ENCODE results near the gene CCL19. TPM values are rescaled to one million over a fixed set of nuclear protein-coding genes. Genes with fewer than 3 reads are reported as not detected.
"Not testable (repeated sequence)": the region's sequence is repeated elsewhere in the genome, so short reads cannot be mapped to it uniquely, and the experiment has no call there.

Gene CCL19
- total and polyA plus RNA-seq, 4 experiments from 2014 or later, result not detected

DNA sequence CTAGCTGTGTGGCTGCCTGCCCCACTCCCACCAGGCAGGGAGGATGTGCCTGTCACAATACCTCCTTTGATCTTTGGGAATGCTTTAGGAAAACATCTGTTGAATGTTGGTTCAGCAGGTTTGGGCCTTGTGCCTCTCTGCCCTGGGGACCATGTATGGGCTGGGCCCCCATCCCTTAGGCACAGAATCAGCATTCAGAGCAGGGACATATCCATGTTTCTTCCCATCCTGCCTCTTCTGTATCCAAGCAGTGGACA, 28.6 kb upstream of the CCL19 start:
- POLR2A ChIA-PET (ENCODE audit: partially characterized antibody); H3K36me3 Mint-ChIP-seq; intact Hi-C loops (cut with micrococcal nuclease); H3K27ac Mint-ChIP-seq; H3K4me1 ChIP-seq (ENCODE audit: insufficient read depth, low read length); H3K9me3 ChIP-seq (ENCODE audit: control insufficient read depth in 1 of 2, low read length in 2 of 2); H3K4me3 Mint-ChIP-seq; CTCF ChIA-PET (ENCODE audit: partially characterized antibody); H3K9me3 Mint-ChIP-seq; H3K27me3 Mint-ChIP-seq; H3K27ac ChIP-seq (ENCODE audit: low read depth, low read length); H3K4me3 ChIP-seq (ENCODE audit: low read length in 2 of 2); H3K4me1 Mint-ChIP-seq; H3K36me3 ChIP-seq (ENCODE audit: insufficient read depth, low read length); DNase-seq; H3K27me3 ChIP-seq (ENCODE audit: insufficient read depth, low read length): not testable (repeated sequence)

DNA sequence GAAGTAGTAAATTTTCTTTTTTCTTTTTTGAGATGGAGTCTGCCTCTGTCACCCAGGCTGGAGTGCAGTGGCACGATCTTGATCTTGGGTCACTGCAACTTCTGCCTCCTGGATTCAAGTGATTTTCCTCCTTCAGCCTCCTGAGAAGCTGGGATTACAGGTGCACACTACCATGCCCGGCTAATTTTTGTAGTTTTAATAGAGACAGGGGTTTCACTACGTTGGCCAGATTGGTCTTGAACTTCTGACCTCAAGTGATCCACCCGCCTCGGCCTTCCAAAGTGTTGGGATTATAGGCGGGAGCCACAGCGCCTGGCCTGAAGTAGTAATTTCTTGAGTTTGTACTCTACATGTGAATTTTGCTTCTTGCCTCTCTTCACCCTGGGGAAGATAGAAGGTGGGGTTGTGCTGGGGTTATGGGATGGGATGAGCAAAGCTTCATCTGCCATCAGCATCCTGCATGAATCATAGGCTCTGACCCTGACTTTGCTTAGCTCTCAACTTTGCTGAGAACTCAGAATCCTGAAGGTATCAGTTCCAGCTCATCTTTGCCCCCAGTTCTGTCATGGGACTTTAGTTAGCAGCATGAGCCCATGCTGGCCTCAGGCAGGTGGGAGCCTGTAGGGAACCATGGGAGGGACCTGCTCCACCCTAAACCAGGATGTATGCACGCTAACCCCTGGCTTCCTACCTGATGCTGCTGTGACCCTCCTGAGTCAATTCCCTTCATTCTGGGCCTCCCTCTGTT, 28.1 kb upstream of the CCL19 start:
- intact Hi-C loops (cut with micrococcal nuclease), result no loop called here
- H3K4me1 Mint-ChIP-seq, result peaks cover 0 to 3% (median 0%) of the 10 kb centered on the region in 4 donors
- H3K9me3 Mint-ChIP-seq, result no peaks in the 10 kb centered on the region
- ChIA-PET CTCF (ENCODE audit: partially characterized antibody) (interaction anchor here (1.9 kb wide), 1 partner anchor 17 kb away, joined by 6 read pairs; no protein-coding TSS in a partner anchor), POLR2A (ENCODE audit: partially characterized antibody) (no interaction called here)
- no peaks in the 10 kb centered on the region for H3K36me3 Mint-ChIP-seq
- H3K27ac ChIP-seq (ENCODE audit: low read depth, low read length), result no peak overlapping the region
- H3K9me3 ChIP-seq (ENCODE audit: control insufficient read depth in 1 of 2, low read length in 2 of 2), result no peaks in the 10 kb centered on the region
- H3K4me3 ChIP-seq (ENCODE audit: low read length in 2 of 2), result no peak overlapping the region
- H3K36me3 ChIP-seq (ENCODE audit: insufficient read depth, low read length), result no peaks in the 10 kb centered on the region
- no peak overlapping the region for H3K4me3 Mint-ChIP-seq
- no peak for DNase-seq
- H3K4me1 ChIP-seq (ENCODE audit: insufficient read depth, low read length), result no peaks in the 10 kb centered on the region
- H3K27me3 ChIP-seq (ENCODE audit: insufficient read depth, low read length), result no peaks in the 10 kb centered on the region
- H3K27ac Mint-ChIP-seq, result no peak overlapping the region
- peaks cover 1 to 9% of the 10 kb centered on the region in 2 donors for H3K27me3 Mint-ChIP-seq

DNA sequence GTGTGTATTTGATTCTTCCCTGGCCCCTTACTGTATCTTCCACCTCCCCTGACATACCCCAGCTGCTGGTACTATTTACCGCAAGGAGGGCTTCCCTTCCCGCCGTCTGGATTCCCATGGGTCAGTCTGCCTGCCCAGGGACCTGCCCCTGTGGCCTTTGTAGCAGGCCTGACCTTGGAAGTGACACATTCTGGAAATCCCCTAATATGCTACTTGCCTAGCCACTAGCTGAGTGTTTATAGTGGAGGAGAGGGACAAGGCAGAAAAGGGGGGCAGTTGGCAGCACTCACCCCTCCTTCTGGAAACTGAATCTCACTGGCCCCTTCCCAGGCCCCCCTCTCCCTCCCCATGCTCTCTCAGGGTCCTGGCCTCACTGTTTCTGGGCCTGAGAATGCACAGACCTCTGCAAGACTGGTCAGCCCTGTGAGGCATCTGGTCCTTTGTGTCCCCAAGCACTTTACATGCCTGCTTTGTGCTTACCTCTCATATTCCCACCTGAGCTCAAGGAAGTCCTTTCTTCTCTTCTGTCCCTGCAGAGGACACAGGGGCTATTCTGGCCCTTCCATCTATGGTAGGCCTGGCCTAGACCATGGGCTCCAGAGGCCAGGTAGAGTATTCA, 27.0 kb upstream of the CCL19 start:
- no peak overlapping the region for H3K27ac ChIP-seq (ENCODE audit: low read depth, low read length)
- Mint-ChIP-seq H3K36me3 (no peaks in the 10 kb centered on the region), H3K27ac (no peak overlapping the region), H3K27me3 (peaks cover 7 to 14% of the 10 kb centered on the region in 2 donors), H3K9me3 (no peaks in the 10 kb centered on the region), H3K4me3 (no peak overlapping the region), H3K4me1 (peaks cover 0 to 3% (median 0%) of the 10 kb centered on the region in 4 donors)
- ChIA-PET POLR2A (ENCODE audit: partially characterized antibody) (no interaction called here), CTCF (ENCODE audit: partially characterized antibody) (interaction anchor here (1.9 kb wide), 1 partner anchor 16 kb away, joined by 6 read pairs; no protein-coding TSS in a partner anchor)
- no peaks in the 10 kb centered on the region for H3K27me3 ChIP-seq (ENCODE audit: insufficient read depth, low read length)
- H3K9me3 ChIP-seq (ENCODE audit: control insufficient read depth in 1 of 2, low read length in 2 of 2), result no peaks in the 10 kb centered on the region
- intact Hi-C loops (cut with micrococcal nuclease), result no loop called here
- H3K36me3 ChIP-seq (ENCODE audit: insufficient read depth, low read length), result no peaks in the 10 kb centered on the region
- DNase-seq, result no peak
- no peaks in the 10 kb centered on the region for H3K4me1 ChIP-seq (ENCODE audit: insufficient read depth, low read length)
- H3K4me3 ChIP-seq (ENCODE audit: low read length in 2 of 2), result no peak overlapping the region

DNA sequence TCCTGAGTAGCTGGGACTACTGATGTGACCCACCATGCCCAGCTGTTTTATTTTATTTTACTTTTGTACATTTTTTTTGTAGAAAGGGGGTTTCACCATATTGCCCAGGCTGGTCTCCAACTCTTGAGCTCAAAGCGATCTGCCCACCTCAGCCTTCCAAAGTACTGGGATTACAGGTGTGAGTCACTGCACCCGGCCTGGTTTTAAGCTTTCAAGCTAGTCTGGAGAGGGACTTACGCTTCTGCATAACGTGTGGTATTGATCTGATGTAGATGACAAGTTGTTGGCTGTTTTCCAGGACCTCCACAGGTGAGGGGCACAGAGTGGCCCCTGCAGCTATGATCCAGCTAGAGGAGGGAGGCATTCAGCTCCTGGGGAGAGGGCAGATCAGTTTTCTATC, 25.6 kb upstream of the CCL19 start:
- no peaks in the 10 kb centered on the region for H3K36me3 ChIP-seq (ENCODE audit: insufficient read depth, low read length)
- DNase-seq, result no peak
- H3K27me3 ChIP-seq (ENCODE audit: insufficient read depth, low read length), result no peaks in the 10 kb centered on the region
- CTCF ChIA-PET (ENCODE audit: partially characterized antibody), result interaction anchor here (1.4 to 1.7 kb wide), 2 partner anchors 14 to 15 kb away, joined by 3 to 7 read pairs; no protein-coding TSS in a partner anchor
- no peak overlapping the region for H3K4me3 ChIP-seq (ENCODE audit: low read length in 2 of 2)
- H3K9me3 ChIP-seq (ENCODE audit: control insufficient read depth in 1 of 2, low read length in 2 of 2), result no peaks in the 10 kb centered on the region
- POLR2A ChIA-PET (ENCODE audit: partially characterized antibody), result no interaction called here
- no peak overlapping the region for H3K27ac ChIP-seq (ENCODE audit: low read depth, low read length)
- H3K27ac Mint-ChIP-seq, result no peak overlapping the region
- no peaks in the 10 kb centered on the region for H3K36me3 Mint-ChIP-seq
- no peaks in the 10 kb centered on the region for H3K4me1 ChIP-seq (ENCODE audit: insufficient read depth, low read length)
- no peaks in the 10 kb centered on the region for H3K9me3 Mint-ChIP-seq
- peaks cover 10 to 15% of the 10 kb centered on the region in 2 donors for H3K27me3 Mint-ChIP-seq
- intact Hi-C loops (cut with micrococcal nuclease), result no loop called here
- H3K4me1 Mint-ChIP-seq, result peaks cover 0 to 3% (median 0%) of the 10 kb centered on the region in 4 donors
- H3K4me3 Mint-ChIP-seq, result no peak overlapping the region

DNA sequence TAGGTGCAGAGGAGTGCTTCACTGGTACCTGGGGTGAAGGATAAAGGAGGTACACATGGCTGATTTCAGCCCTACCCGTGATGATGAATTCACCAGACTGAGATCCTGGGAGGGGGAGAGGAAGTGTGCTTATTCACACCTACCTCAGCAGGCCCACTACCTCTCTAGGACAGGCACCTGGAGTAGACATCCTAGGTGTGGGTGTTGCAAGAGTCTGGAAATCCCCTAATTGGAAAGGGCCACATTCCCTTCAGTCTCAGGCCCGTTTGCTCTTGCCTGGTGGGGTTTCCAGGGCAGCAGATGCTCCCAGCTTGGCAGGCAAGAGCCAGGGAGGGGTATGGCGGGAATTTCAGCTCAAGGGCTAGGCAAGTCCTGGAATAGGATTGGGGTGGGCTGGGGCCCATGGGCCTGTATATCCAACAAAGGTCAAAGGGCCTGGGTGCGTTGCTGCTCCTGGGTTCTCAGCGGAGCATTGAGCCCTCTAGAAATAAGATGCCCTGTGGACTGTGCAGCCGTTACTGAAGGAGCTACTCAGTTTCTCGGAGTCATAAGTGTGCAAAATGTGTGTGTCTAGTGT, 24.7 kb upstream of the CCL19 start:
- no peaks in the 10 kb centered on the region for H3K4me1 ChIP-seq (ENCODE audit: insufficient read depth, low read length)
- H3K27ac ChIP-seq (ENCODE audit: low read depth, low read length), result no peak overlapping the region
- intact Hi-C loops (cut with micrococcal nuclease), result no loop called here
- H3K27me3 Mint-ChIP-seq, result peaks cover 10 to 17% of the 10 kb centered on the region in 2 donors
- H3K4me3 Mint-ChIP-seq, result no peak overlapping the region
- H3K36me3 Mint-ChIP-seq, result no peaks in the 10 kb centered on the region
- POLR2A ChIA-PET (ENCODE audit: partially characterized antibody), result no interaction called here
- no peak overlapping the region for H3K27ac Mint-ChIP-seq
- H3K9me3 ChIP-seq (ENCODE audit: control insufficient read depth in 1 of 2, low read length in 2 of 2), result no peaks in the 10 kb centered on the region
- no peaks in the 10 kb centered on the region for H3K9me3 Mint-ChIP-seq
- no peaks in the 10 kb centered on the region for H3K27me3 ChIP-seq (ENCODE audit: insufficient read depth, low read length)
- no peaks in the 10 kb centered on the region for H3K36me3 ChIP-seq (ENCODE audit: insufficient read depth, low read length)
- no peak for DNase-seq
- CTCF ChIA-PET (ENCODE audit: partially characterized antibody), result interaction anchor here (1.4 to 2.8 kb wide), 3 partner anchors 13 to 14 kb away, joined by 3 to 13 read pairs (median 7); no protein-coding TSS in a partner anchor
- H3K4me3 ChIP-seq (ENCODE audit: low read length in 2 of 2), result no peak overlapping the region
- peaks cover 0 to under 1% (median 0%) of the 10 kb centered on the region in 4 donors for H3K4me1 Mint-ChIP-seq

DNA sequence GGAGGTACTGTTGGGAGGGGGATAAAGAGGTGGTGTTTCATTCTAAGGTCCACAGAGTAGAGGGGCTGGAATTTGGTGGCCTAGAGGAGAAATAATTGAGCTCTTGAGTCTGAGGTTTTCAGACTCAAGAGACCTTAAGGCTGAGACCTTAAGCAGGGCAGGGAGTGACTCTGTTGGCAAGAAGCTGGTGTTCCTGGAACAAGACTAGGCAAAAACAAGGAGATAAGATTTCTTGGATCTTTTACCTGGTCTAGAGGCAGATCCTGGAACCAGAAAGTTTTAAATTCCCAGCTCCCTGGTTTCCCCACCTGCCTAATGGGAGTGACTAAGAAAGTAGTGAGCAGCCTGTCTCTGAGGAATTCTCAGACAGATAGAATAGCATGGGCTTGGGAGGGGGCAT, 22.9 kb upstream of the CCL19 start:
- Mint-ChIP-seq H3K27ac (no peak overlapping the region), H3K4me1 (no peaks in the 10 kb centered on the region), H3K36me3 (no peaks in the 10 kb centered on the region), H3K27me3 (peaks cover 10 to 17% of the 10 kb centered on the region in 2 donors), H3K4me3 (no peak overlapping the region), H3K9me3 (no peaks in the 10 kb centered on the region)
- H3K27me3 ChIP-seq (ENCODE audit: insufficient read depth, low read length), result no peaks in the 10 kb centered on the region
- no peak overlapping the region for H3K4me3 ChIP-seq (ENCODE audit: low read length in 2 of 2)
- intact Hi-C loops (cut with micrococcal nuclease), result no loop called here
- ChIA-PET POLR2A (ENCODE audit: partially characterized antibody) (no interaction called here), CTCF (ENCODE audit: partially characterized antibody) (interaction anchor here (1.6 to 2.8 kb wide), 2 partner anchors 11 to 13 kb away, joined by 4 to 13 read pairs; no protein-coding TSS in a partner anchor)
- H3K27ac ChIP-seq (ENCODE audit: low read depth, low read length), result no peak overlapping the region
- no peaks in the 10 kb centered on the region for H3K9me3 ChIP-seq (ENCODE audit: control insufficient read depth in 1 of 2, low read length in 2 of 2)
- H3K4me1 ChIP-seq (ENCODE audit: insufficient read depth, low read length), result no peaks in the 10 kb centered on the region
- DNase-seq, result no peak
- H3K36me3 ChIP-seq (ENCODE audit: insufficient read depth, low read length), result no peaks in the 10 kb centered on the region

DNA sequence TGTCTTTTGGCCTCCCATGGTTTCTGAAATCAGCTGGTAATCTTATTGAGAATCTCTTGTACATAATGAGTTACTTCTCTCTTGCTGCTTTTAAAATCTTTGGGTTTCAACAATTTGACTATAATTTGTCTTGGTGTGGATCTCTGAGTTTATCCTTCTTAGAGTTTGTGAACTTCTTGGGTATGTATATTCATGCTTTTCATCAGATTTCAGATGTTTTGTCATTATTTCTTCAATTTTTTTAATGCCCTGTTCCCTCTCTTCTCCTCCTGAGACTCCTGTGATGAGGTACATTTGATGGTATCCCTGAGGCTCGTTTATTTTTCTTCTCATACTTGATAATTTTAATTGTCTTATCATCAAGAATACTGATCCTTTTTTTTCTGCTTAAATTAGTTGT, 21.1 kb upstream of the CCL19 start:
- POLR2A ChIA-PET (ENCODE audit: partially characterized antibody), result no interaction called here
- CTCF ChIA-PET (ENCODE audit: partially characterized antibody), result interaction anchor here (2.6 kb wide), 1 partner anchor 10 kb away, joined by 9 read pairs; no protein-coding TSS in a partner anchor

More for the DNA sequence above, 21.1 kb upstream of the CCL19 start:
- no peaks in the 10 kb centered on the region for H3K27me3 ChIP-seq (ENCODE audit: insufficient read depth, low read length)
- intact Hi-C loops (cut with micrococcal nuclease), result no loop called here
- no peak overlapping the region for H3K4me3 ChIP-seq (ENCODE audit: low read length in 2 of 2)
- Mint-ChIP-seq H3K9me3 (no peaks in the 10 kb centered on the region), H3K36me3 (no peaks in the 10 kb centered on the region), H3K27me3 (peaks cover 9 to 13% of the 10 kb centered on the region in 2 donors), H3K4me1 (no peaks in the 10 kb centered on the region), H3K4me3 (no peak overlapping the region), H3K27ac (no peak overlapping the region)
- H3K4me1 ChIP-seq (ENCODE audit: insufficient read depth, low read length), result no peaks in the 10 kb centered on the region
- H3K27ac ChIP-seq (ENCODE audit: low read depth, low read length), result no peak overlapping the region
- no peaks in the 10 kb centered on the region for H3K36me3 ChIP-seq (ENCODE audit: insufficient read depth, low read length)
- no peak for DNase-seq
- H3K9me3 ChIP-seq (ENCODE audit: control insufficient read depth in 1 of 2, low read length in 2 of 2), result no peaks in the 10 kb centered on the region

Measured in CD4-positive, alpha-beta memory T cell (primary cell).